Fibroblast of the conjunctiva (primary cell): Measurements from ENCODE around the gene LY9.
"Not testable (repeated sequence)": the region's sequence is repeated elsewhere in the genome, so short reads cannot be mapped to it uniquely, and the experiment has no call there.

Experiments used
- DNase-seq: peaks from one replicate; pipeline ENCODE4 v3.0.0-alpha.2; 2010; ENCODE audit warnings: low read depth

LY9 gene

GRCh38 chr1:160865337-160865736 is 69.4 kb downstream of the LY9 start:
- no peak for DNase-seq

- DNase-seq: no peak
Observed at GRCh38 chr1:160866001-160866694, 70.2 kb downstream of the LY9 start.

GRCh38 chr1:160866695-160867260 is 70.8 kb downstream of the LY9 start:
- no peak for DNase-seq

- DNase-seq: not testable (repeated sequence)
Observed at GRCh38 chr1:160867651-160868050, 71.7 kb downstream of the LY9 start.

GRCh38 chr1:160868141-160868540 is 72.2 kb downstream of the LY9 start:
- DNase-seq: no peak

- no peak for DNase-seq
Observed at GRCh38 chr1:160874935-160875334, 79.0 kb downstream of the LY9 start.

GRCh38 chr1:160875591-160875990 is 79.6 kb downstream of the LY9 start:
- DNase-seq: not testable (repeated sequence)

GRCh38 chr1:160876311-160876710 is 80.3 kb downstream of the LY9 start:
- no peak for DNase-seq

GRCh38 chr1:160877221-160877620 is 81.2 kb downstream of the LY9 start:
- no peak for DNase-seq
